ENCODE measurements around the gene ERICH6B.

GRCh38 chr13:45519493-45519892 lies 96.0 kb downstream of the ERICH6B start:
- no peak for TF ChIP-seq EP300 (IDR thresholded peaks at IDR 0.05)
- TF ChIP-seq CTCF (IDR thresholded peaks at IDR 0.05) = no peak
- no peak for TF ChIP-seq POLR2A (IDR thresholded peaks at IDR 0.05)

Measured in gastroesophageal sphincter (tissue), 3 donors.